OCI-LY7 (cell line): ENCODE measurements around the gene PITPNM3. TPM values are rescaled to one million over a fixed set of nuclear protein-coding genes. Genes with fewer than 3 reads are reported as not detected.

Experiments
- BruUV-seq: library from RNA; stranded (reverse); fragments of 400-500 nt; replicated peaks from 2 replicates; lab custom pipeline; 2021; lab: Mats Ljungman, UMichigan
- CTCF ChIA-PET: fragments of 300-600 bp; sonication (Branson Sonifier 250); formaldehyde crosslinking; loops from one replicate; lab custom pipeline; 2022; ENCODE audit warnings: antibody characterized with exemption; ENCODE audit not compliant: unreplicated experiment; lab: Charles Lee
- POLR2A ChIA-PET: fragments of 300-600 bp; sonication (Branson Sonifier 250); formaldehyde crosslinking; loops from one replicate; lab custom pipeline; 2022; ENCODE audit warnings: antibody characterized with exemption; lab: Charles Lee
- DNase-seq: peaks from one replicate; pipeline ENCODE4 v3.0.0-alpha.2; 2015; ENCODE audit warnings: low spot score
- H2AFZ ChIP-seq: fragments of 200-600 bp; sonication (generic), shearing (Covaris generic); 2 replicates; pipeline ENCODE4 v1.6.1; 2014; ENCODE audit warnings: mild to moderate bottlenecking, antibody characterized with exemption, low read length, moderate library complexity
- H3K27ac ChIP-seq: fragments of 200-600 bp; sonication (generic); 2 replicates; pipeline ENCODE4 v1.5.1; 2014; ENCODE audit warnings: mixed run types, low read depth, mild to moderate bottlenecking, moderate library complexity, low read length, inconsistent platforms; ENCODE audit not compliant: poor library complexity, severe bottlenecking
- H3K36me3 ChIP-seq: fragments of 200-600 bp; sonication (generic); 2 replicates; pipeline ENCODE4 v1.6.1; 2014; ENCODE audit warnings: mild to moderate bottlenecking, antibody characterized with exemption, low read length, moderate library complexity, mixed read lengths; ENCODE audit not compliant: insufficient read depth
- H3K4me1 ChIP-seq: fragments of 200-600 bp; sonication (generic); 2 replicates; pipeline ENCODE4 v1.5.1; 2014; ENCODE audit warnings: mild to moderate bottlenecking, low read length; ENCODE audit not compliant: insufficient read depth, poor library complexity, severe bottlenecking
- H3K4me2 ChIP-seq: fragments of 200-600 bp; sonication (generic); 2 replicates; pipeline ENCODE4 v1.6.1; 2014; ENCODE audit warnings: mild to moderate bottlenecking, low read length
- H3K4me3 ChIP-seq: fragments of 200-600 bp; sonication (generic); 2 replicates; pipeline ENCODE4 v1.5.1; 2014; ENCODE audit warnings: mild to moderate bottlenecking, low read depth, low read length; ENCODE audit not compliant: poor library complexity, severe bottlenecking
- H3K79me2 ChIP-seq: fragments of 200-600 bp; sonication (generic); 2 replicates; pipeline ENCODE4 v1.6.1; 2016; ENCODE audit warnings: low read depth, mild to moderate bottlenecking, low read length, moderate library complexity, mixed read lengths; ENCODE audit not compliant: insufficient read depth
- H3K9me2 ChIP-seq: fragments of 200-600 bp; sonication (generic); 2 replicates; pipeline ENCODE4 v1.6.1; 2016; ENCODE audit warnings: mild to moderate bottlenecking, low read length, mixed read lengths; ENCODE audit not compliant: insufficient read depth
- H3K9me3 ChIP-seq: fragments of 200-600 bp; sonication (generic); 2 replicates; pipeline ENCODE4 v1.6.1; 2014; ENCODE audit warnings: mild to moderate bottlenecking, mixed run types, low read length, mixed read lengths
- H4K20me1 ChIP-seq: fragments of 200-600 bp; sonication (generic); 2 replicates; pipeline ENCODE4 v1.6.1; 2014; ENCODE audit warnings: mild to moderate bottlenecking, antibody characterized with exemption, low read length, moderate library complexity, mixed read lengths; ENCODE audit not compliant: insufficient read depth
- CTCF ChIP-seq: fragments of 200-600 bp; sonication (generic); conservative IDR thresholded peaks from 2 replicates; pipeline ENCODE4 v1.5.1; 2014; ENCODE audit warnings: mild to moderate bottlenecking, antibody characterized with exemption, low read length, moderate library complexity, mixed read lengths
- EZH2phosphoT487 ChIP-seq: fragments of 200-600 bp; sonication (generic); IDR thresholded peaks from 2 replicates; pipeline ENCODE4 v1.6.1; 2018; ENCODE audit warnings: low read depth, borderline replicate concordance, mild to moderate bottlenecking, mixed run types, antibody characterized with exemption, low read length, moderate library complexity, mixed read lengths
- intact Hi-C: fragments of 100-400 bp; cut with micrococcal nuclease; formaldehyde crosslinking; loops from one replicate; pipeline ENCODE4 v1.10.0; 2022; ENCODE audit not compliant: unreplicated experiment
- total RNA-seq, 2 experiments: library from RNA; depleted of rRNA in 1 of 2; stranded (reverse); fragments of >200 nt in 1 of 2; shearing (Covaris generic) in 1 of 2; gene quantifications; 2 replicates each; pipeline ENCODE4 v1.2.3, GENCODE V29; 2014 to 2022

Gene PITPNM3
- total RNA-seq, 2 experiments from 2014 or later: 0.76 to 1.6 TPM

GRCh38 chr17:6495450-6496115, 60.8 kb downstream of the PITPNM3 start:
- peak overlapping the region; percentile 60 for H3K4me3 ChIP-seq

DNA sequence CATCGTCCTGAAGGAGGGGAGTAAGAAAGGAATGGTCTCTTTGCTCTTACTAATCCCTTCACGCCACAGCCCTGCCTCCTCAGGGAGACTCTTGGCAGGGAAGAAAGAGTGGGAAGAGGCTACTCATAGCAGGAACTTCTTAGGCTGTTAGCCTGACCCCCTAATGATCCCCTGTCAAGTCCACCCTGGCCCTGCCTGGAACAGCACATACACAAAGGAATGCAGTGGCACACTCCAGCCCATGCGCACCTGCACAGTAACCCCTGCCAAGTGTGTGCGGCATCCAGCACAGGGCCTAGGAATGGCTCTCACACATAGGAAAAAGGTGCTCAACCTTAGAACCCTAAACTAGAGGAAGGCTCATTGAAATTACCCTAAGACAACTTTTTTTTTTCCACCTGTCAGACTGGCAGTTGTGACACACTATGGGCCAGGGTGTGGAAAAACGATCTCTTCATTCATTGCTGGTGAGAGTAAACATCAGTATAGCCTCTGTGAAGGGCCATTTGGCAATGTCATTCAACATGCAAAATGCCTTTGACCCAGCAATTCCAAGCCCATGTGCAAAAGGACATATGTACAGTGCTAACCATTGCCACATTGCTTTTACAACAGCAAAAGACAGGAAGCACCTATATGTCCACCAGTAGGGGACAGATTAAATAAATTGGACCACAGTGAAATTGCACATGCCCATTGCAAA, 62.0 kb downstream of the PITPNM3 start:
- intact Hi-C loops: no loop called here
- CTCF ChIA-PET: no interaction called here
- POLR2A ChIA-PET: no interaction called here

More at GRCh38 chr17:6495450-6496115, 60.8 kb downstream of the PITPNM3 start:
- Histone ChIP-seq H3K4me1 (peaks cover 28% of the 10 kb centered on the region), H3K9me2 (no peaks in the 10 kb centered on the region), H3K4me2 (peak overlapping the region; percentile 81), H3K36me3 (no peaks in the 10 kb centered on the region), H3K9me3 (no peaks in the 10 kb centered on the region), H4K20me1 (no peaks in the 10 kb centered on the region), H2AFZ (peak overlapping the region; percentile 87), H3K79me2 (no peaks in the 10 kb centered on the region), H3K27ac (peak overlapping the region; percentile 48)
- peak; percentile 72 for TF ChIP-seq CTCF
- no peak for TF ChIP-seq EZH2phosphoT487
- POLR2A ChIA-PET: no interaction called here
- no peak for DNase-seq
- intact Hi-C loops: no loop called here
- no TSS peak for BruUV-seq
- CTCF ChIA-PET: interaction anchor here (0.8 kb wide), 1 partner anchor 841 kb away, joined by 3 read pairs; no protein-coding TSS in a partner anchor

More for the DNA sequence above, 62.0 kb downstream of the PITPNM3 start:
- no peak for TF ChIP-seq CTCF
- TF ChIP-seq EZH2phosphoT487: no peak
- H3K27ac ChIP-seq: no peak overlapping the region
- H3K9me3 ChIP-seq: no peaks in the 10 kb centered on the region
- no peak overlapping the region for H2AFZ ChIP-seq
- no peak overlapping the region for H3K4me2 ChIP-seq
- no peak for DNase-seq
- BruUV-seq: no TSS peak
- H3K4me1 ChIP-seq: peaks cover 28% of the 10 kb centered on the region
- no peaks in the 10 kb centered on the region for H4K20me1 ChIP-seq
- no peaks in the 10 kb centered on the region for H3K79me2 ChIP-seq
- H3K9me2 ChIP-seq: no peaks in the 10 kb centered on the region
- H3K36me3 ChIP-seq: no peaks in the 10 kb centered on the region
- no peak overlapping the region for H3K4me3 ChIP-seq
